HUES64 (cell line): ENCODE results near the gene NF2.

Source experiments
- H3K27ac ChIP-seq: 2 replicates; pipeline ENCODE4 v1.7.0; 2013; ENCODE audit warnings: low read depth, low read length, inconsistent platforms
- H3K27me3 ChIP-seq: 2 replicates; pipeline ENCODE4 v1.6.1; 2013; ENCODE audit warnings: mild to moderate bottlenecking, low read length; ENCODE audit not compliant: insufficient read depth
- H3K36me3 ChIP-seq: 2 replicates; pipeline ENCODE4 v1.6.1; 2013; ENCODE audit warnings: mild to moderate bottlenecking, low read length; ENCODE audit not compliant: insufficient read depth
- H3K4me1 ChIP-seq: 2 replicates; pipeline ENCODE4 v1.6.1; 2013; ENCODE audit warnings: mild to moderate bottlenecking, low read length, moderate library complexity; ENCODE audit not compliant: insufficient read depth
- H3K4me3 ChIP-seq: 2 replicates; pipeline ENCODE4 v1.5.1; 2013; ENCODE audit warnings: mild to moderate bottlenecking, low read length, moderate library complexity
- H3K9ac ChIP-seq: 2 replicates; pipeline ENCODE4 v1.6.1; 2013; ENCODE audit warnings: mild to moderate bottlenecking, low read depth, low read length
- H3K9me3 ChIP-seq: 2 replicates; pipeline ENCODE4 v1.6.1; 2013; ENCODE audit warnings: low read depth, low read length; ENCODE audit not compliant: insufficient read depth
- WGBS: fragments of 150-250, 120-280 bp; methylation state at CpG from one replicate; pipeline ENCODE4 v1.1.7; 2013; ENCODE audit warnings: missing lambda C conversion rate; 5-methylcytosine and 5-hydroxymethylcytosine counted together

Gene NF2

DNA sequence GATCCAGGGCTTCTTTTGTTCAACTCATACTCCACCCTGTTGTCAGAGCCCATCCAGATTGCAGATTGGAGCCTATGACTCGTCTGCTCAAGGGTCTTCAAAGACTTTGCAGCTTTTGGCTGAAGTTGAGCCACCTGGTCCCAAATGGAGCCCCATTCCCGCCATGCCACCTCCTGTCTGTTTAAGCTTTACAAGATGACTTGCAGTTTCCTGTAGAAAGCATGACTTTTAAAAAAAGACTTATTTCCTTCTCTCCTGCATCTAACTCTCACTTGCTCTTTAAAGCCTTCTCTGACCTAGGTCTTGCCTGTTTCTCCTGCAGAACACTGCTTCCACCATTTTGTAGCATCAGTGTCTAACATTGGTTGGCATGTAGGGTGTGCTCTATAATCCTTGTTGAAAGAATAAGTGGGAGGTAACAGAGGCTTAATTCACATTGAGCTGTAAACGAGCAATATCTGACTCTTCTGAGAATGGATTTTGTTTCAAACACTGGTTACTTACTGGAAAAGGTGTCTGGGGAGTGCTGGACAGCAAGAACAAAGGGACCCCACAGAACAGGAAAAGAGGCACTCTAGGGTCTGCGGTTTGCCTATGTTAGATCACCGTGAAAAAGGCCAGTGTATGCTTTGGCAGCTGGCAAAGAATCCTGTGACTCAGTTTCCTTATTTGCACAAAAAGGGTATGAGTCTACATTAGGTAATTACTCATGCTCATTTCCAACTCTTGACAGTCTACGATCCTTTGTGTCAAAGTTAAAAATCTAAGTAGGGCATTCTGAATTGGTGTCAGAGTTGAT is 30.3 kb downstream of the NF2 start:
- H3K4me1 ChIP-seq = no peaks in the 10 kb centered on the region
- 94% methylated on average over 6 of the region's 6 CpGs for WGBS
- H3K9me3 ChIP-seq = no peaks in the 10 kb centered on the region
- H3K9ac ChIP-seq = no peak overlapping the region
- no peak overlapping the region for H3K4me3 ChIP-seq
- H3K27ac ChIP-seq = no peak overlapping the region
- H3K27me3 ChIP-seq = no peaks in the 10 kb centered on the region
- H3K36me3 ChIP-seq = 0 out of 2 replicates have a peak, but pooled peaks cover 10% of the 10 kb centered on the region

DNA sequence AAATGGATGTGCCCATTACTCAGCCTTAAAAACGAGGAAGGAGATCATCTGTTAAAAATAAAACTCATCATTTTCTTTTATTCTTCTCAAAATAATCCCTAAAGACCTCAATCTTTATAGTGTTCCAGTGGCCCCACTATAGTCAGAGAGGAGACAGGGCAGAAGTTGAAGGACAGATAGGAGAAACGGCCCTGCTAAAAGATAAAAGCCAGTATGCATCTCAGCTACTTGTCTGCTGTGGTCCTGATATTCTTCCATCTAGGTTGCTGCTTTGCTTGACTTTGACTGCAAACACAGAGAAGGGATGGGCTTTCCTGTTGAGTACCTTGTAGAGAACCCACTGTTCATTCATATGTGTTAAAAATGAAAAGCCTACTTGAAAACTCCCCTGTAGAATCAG is 31.4 kb downstream of the NF2 start:
- Histone ChIP-seq H3K9ac (no peak overlapping the region), H3K27ac (no peak overlapping the region), H3K4me3 (no peak overlapping the region), H3K36me3 (peaks cover 16% of the 10 kb centered on the region), H3K4me1 (no peaks in the 10 kb centered on the region), H3K27me3 (no peaks in the 10 kb centered on the region), H3K9me3 (no peaks in the 10 kb centered on the region)
- WGBS = 94% methylated on average over 2 of the region's 2 CpGs

DNA sequence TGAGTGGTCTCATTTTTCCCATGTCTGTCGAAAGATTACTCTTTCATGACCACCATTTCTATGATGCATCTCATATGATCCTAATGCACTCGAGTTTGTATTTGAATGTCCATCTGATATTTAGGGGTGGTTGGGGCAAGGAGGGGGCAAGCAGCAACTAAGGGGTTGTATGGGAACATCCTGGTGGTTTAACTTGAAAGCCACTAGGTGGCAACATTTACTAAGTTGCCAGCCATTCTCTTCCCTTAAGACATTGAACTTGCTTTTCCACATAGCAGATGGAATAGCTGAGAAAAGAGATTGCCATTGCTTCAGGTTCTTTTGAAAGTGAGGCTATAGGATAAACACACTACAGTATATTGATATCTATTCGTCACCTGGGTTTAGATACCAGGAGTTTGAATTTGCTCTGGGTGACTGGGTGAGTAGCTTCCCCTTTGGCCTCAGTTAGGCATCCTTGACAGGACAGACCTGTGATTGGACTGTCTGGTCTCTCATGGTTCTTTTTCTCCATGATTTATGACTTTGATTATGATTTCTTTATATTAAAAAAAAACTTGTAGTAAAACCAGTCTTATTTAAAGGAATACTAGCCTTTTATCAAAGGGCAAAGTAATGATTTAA is 32.4 kb downstream of the NF2 start:
- Histone ChIP-seq H3K27me3 (no peaks in the 10 kb centered on the region), H3K27ac (no peak overlapping the region), H3K9ac (no peak overlapping the region), H3K4me3 (no peak overlapping the region), H3K9me3 (no peaks in the 10 kb centered on the region), H3K4me1 (no peaks in the 10 kb centered on the region), H3K36me3 (peaks cover 20% of the 10 kb centered on the region)
- 42% methylated on average over 3 of the region's 3 CpGs for WGBS

DNA sequence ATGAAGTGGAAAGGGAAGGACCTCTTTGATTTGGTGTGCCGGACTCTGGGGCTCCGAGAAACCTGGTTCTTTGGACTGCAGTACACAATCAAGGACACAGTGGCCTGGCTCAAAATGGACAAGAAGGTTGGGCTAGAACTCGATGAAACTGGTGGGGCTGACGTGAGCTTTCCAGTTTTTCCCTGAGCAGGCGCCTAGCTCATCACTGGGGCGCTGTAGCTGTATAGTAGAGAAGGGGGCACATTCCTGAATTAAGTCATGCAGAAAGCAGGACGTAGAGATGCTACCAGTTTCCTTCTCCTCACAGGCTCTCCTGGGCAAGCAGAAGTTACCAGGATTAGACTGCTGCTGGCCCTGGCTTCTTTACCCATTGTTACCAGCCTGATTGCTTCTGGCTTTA is 33.3 kb downstream of the NF2 start:
- H3K9me3 ChIP-seq = no peaks in the 10 kb centered on the region
- no peak overlapping the region for H3K27ac ChIP-seq
- H3K4me1 ChIP-seq = no peaks in the 10 kb centered on the region
- H3K4me3 ChIP-seq = no peak overlapping the region
- peaks cover 20% of the 10 kb centered on the region for H3K36me3 ChIP-seq
- H3K9ac ChIP-seq = no peak overlapping the region
- H3K27me3 ChIP-seq = no peaks in the 10 kb centered on the region
- WGBS = 94% methylated on average over 7 of the region's 7 CpGs

DNA sequence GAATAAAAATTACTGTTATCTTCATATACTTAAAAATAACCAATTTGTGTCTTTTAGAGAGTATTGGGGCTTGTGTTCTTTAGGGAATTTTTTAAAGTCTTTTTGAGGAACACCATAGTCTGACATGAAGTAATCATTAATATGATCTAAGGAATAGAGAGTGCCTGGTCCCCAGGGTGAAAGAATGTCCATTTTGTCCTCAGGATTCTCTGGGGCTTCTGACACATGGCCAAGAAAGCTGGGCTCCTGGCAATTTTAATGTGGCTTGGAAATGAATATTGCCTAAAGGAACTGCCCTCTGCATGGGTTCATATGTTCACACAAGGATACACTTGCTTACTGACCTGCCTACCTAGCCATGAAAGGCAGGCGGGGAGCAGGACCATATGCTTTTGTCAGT is 33.7 kb downstream of the NF2 start:
- no peaks in the 10 kb centered on the region for H3K27me3 ChIP-seq
- H3K9me3 ChIP-seq = no peaks in the 10 kb centered on the region
- H3K4me3 ChIP-seq = no peak overlapping the region
- no peaks in the 10 kb centered on the region for H3K4me1 ChIP-seq
- H3K36me3 ChIP-seq = peaks cover 24% of the 10 kb centered on the region
- 92% methylated on average over 1 of the region's 1 CpG for WGBS
- no peak overlapping the region for H3K9ac ChIP-seq
- no peak overlapping the region for H3K27ac ChIP-seq

DNA sequence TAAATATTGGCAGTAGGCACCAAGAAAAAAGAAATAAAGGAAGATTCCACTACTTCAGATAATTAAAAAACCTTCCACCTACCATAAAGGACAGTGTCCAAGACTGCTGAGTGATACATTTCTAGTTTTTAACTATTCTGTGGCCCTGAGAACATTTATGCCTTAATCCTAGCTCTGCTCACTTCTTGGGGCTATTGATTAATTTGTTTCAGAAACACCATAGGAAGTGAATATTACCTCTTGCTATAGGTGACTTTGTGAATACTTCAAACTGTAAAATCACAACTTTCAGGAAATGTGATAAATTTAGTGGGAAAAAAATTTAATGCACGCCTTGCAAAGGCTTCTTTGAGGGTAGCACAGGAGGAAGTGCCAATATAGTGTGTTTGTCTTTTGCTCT is 35.2 kb downstream of the NF2 start:
- H3K9ac ChIP-seq = no peak overlapping the region
- H3K4me3 ChIP-seq = no peak overlapping the region
- WGBS = 92% methylated on average over 1 of the region's 1 CpG
- no peaks in the 10 kb centered on the region for H3K27me3 ChIP-seq
- no peaks in the 10 kb centered on the region for H3K4me1 ChIP-seq
- no peak overlapping the region for H3K27ac ChIP-seq
- H3K9me3 ChIP-seq = peaks cover 6% of the 10 kb centered on the region; the same call in 1 of the 2 replicates
- peaks cover 34% of the 10 kb centered on the region for H3K36me3 ChIP-seq

DNA sequence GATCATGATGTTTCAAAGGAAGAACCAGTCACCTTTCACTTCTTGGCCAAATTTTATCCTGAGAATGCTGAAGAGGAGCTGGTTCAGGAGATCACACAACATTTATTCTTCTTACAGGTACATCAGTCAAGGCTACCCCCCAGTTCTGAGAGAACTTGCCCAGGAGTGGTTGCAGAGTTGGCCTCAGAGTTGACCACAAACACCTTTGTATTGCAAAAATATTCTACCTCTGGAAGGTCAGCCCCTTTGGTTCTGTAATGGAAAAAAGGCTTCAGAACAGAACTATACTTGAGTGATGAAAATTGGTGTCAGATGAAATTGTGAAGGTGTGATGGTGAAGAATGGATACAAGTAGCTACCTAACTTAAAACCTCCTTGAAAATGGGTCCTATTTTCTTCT is 35.7 kb downstream of the NF2 start:
- H3K4me1 ChIP-seq = no peaks in the 10 kb centered on the region
- no peak overlapping the region for H3K27ac ChIP-seq
- H3K9me3 ChIP-seq = peaks cover 6% of the 10 kb centered on the region; the same call in 1 of the 2 replicates
- H3K36me3 ChIP-seq = peaks cover 34% of the 10 kb centered on the region
- no peak overlapping the region for H3K9ac ChIP-seq
- no peaks in the 10 kb centered on the region for H3K27me3 ChIP-seq
- H3K4me3 ChIP-seq = no peak overlapping the region

DNA sequence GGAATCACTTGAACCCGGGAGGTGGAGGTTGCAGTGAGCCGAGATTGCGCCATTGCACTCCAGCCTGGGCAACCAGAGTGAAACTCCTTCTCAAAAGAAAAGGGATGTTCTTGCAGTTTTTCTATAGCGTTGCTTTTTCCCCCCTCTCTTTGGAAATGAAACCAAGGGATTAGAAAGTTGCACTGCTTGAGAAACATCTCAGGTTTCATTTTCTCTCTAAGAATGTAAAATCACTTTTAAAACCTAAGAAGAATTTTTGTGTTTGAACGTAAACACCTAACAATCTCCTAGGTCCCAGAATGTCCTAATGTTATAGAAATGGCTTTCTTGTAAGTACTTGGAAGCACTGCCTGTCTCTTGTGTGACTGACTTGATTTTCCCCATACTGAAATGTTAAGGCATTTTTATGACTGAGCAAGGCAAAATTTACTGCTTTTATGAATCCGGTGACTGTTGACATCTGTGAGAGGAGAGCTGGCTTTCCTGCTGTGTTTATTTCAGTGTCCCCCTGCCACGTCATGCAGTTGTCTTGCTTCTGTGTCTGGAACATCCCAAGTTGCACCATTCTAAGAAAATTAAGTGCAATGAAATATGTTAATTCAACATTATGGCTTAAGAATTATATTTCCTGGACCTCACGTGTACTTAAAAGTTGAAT is 37.7 kb downstream of the NF2 start:
- Histone ChIP-seq H3K4me3 (no peak overlapping the region), H3K9ac (no peak overlapping the region), H3K9me3 (peaks cover 6% of the 10 kb centered on the region; the same call in 1 of the 2 replicates), H3K36me3 (peaks cover 48% of the 10 kb centered on the region), H3K27ac (no peak overlapping the region), H3K27me3 (no peaks in the 10 kb centered on the region), H3K4me1 (no peaks in the 10 kb centered on the region)
- 91% methylated on average over 7 of the region's 8 CpGs for WGBS

DNA sequence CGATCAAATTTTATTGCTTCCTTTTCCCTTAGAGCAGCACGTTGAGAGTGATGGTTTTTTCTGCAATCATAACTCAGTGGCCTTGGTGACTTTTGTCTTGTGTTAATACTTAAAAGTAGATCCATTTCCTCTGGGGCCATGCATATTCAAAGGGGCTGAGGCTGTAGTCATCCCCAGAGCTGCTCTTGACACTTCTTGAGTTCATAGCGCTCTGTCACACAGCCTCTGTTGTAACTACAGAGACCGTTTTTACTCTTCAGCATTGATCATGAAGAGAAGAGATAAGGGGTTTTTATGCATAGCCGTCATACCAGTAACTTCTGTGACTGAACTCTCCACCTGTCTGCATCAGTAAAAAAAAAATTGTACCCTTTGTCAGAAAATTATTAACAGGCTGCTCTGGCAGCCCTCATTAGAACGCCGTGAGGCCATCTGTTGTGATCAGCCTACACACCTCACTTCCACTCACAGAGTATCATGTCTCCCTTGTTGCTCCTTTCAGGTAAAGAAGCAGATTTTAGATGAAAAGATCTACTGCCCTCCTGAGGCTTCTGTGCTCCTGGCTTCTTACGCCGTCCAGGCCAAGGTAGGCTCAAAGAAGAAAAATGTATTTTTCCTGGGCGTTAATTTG is 38.4 kb downstream of the NF2 start:
- peaks cover 50% of the 10 kb centered on the region for H3K36me3 ChIP-seq
- WGBS = 93% methylated on average over 10 of the region's 10 CpGs
- H3K27ac ChIP-seq = no peak overlapping the region
- H3K4me3 ChIP-seq = no peak overlapping the region
- H3K4me1 ChIP-seq = no peaks in the 10 kb centered on the region
- H3K9ac ChIP-seq = no peak overlapping the region
- H3K27me3 ChIP-seq = no peaks in the 10 kb centered on the region
- H3K9me3 ChIP-seq = peaks cover 6% of the 10 kb centered on the region; the same call in 1 of the 2 replicates

DNA sequence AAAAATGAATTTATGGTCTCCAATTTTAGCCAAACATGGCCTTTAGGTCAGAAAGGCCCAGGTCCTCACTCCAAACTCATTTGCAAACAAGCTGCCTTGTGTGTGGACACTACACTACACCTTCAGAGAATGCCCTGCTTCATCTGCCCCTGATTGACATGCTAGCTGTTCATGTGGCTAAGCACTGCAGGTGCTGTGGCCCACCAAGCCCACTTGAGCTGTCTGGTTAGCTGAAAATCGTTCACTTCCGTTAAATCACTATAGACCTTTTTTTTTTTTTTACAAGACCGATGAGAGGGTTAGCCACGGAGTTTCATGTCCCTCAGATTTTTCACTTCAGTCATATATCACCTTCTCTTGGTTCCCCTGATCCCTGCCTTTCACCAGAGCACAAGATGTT is 39.3 kb downstream of the NF2 start:
- Histone ChIP-seq H3K4me3 (no peak overlapping the region), H3K27ac (no peak overlapping the region), H3K9me3 (peaks cover 6% of the 10 kb centered on the region; the same call in 1 of the 2 replicates), H3K27me3 (no peaks in the 10 kb centered on the region), H3K36me3 (peaks cover 46% of the 10 kb centered on the region), H3K4me1 (no peaks in the 10 kb centered on the region), H3K9ac (no peak overlapping the region)
- WGBS = 97% methylated on average over 4 of the region's 4 CpGs
